ENCODE measurements around the gene CDV3. TPM values are rescaled to one million over a fixed set of nuclear protein-coding genes. Genes with fewer than 3 reads are reported as not detected.
A peak's percentile ranks its signal among the peaks of the same experiment; 100 is the strongest.

The CDV3 gene
- total and polyA plus RNA-seq, 9 of the 15 experiments (the other 6 are each of a cell fraction or from before 2014, with no cell fraction given), result 72.3 to 273 (median 116) TPM

- TF ChIP-seq PKNOX1 (IDR thresholded peaks at IDR 0.05) (peak; percentile 95), NFYB (IDR thresholded peaks at IDR 0.05; ENCODE audit: extremely low read depth, insufficient read length) (peak; percentile 9), MIER1 (IDR thresholded peaks at IDR 0.05; ENCODE audit: low read depth) (no peak), ZNF134 (CRISPR knock-in tag; conservative IDR thresholded peaks at IDR 0.05) (no peak), HINFP (tag; conservative IDR thresholded peaks at IDR 0.05; ENCODE audit: low read depth) (0 out of 2 replicates have a peak, but pooled peaks have one; percentile 22), POLR2B (IDR thresholded peaks at IDR 0.05; ENCODE audit: low read depth, partially characterized antibody) (peak; percentile 77), MTA1 (IDR thresholded peaks at IDR 0.05; ENCODE audit: borderline replicate concordance) (no peak), E2F6 (IDR thresholded peaks at IDR 0.05; ENCODE audit: borderline replicate concordance in 1 of 2, extremely low read depth in 1 of 2, insufficient read depth in 1 of 2, insufficient read length in 1 of 2, low read depth in 1 of 2, low read length in 1 of 2, poor library complexity in 1 of 2, severe bottlenecking in 1 of 2) (peak in 1 of 2 experiments; percentile 52), TBP (optimal IDR thresholded peaks at IDR 0.05; ENCODE audit: low read depth, low read length) (peak; percentile 79), USF1 (CRISPR knock-in tag; IDR thresholded peaks at IDR 0.05) (peak; percentile 52; the same call in 1 of the 2 replicates), CGGBP1 (CRISPR knock-in tag; IDR thresholded peaks at IDR 0.05) (no peak)
- TF ChIP-seq, protein P1, sequence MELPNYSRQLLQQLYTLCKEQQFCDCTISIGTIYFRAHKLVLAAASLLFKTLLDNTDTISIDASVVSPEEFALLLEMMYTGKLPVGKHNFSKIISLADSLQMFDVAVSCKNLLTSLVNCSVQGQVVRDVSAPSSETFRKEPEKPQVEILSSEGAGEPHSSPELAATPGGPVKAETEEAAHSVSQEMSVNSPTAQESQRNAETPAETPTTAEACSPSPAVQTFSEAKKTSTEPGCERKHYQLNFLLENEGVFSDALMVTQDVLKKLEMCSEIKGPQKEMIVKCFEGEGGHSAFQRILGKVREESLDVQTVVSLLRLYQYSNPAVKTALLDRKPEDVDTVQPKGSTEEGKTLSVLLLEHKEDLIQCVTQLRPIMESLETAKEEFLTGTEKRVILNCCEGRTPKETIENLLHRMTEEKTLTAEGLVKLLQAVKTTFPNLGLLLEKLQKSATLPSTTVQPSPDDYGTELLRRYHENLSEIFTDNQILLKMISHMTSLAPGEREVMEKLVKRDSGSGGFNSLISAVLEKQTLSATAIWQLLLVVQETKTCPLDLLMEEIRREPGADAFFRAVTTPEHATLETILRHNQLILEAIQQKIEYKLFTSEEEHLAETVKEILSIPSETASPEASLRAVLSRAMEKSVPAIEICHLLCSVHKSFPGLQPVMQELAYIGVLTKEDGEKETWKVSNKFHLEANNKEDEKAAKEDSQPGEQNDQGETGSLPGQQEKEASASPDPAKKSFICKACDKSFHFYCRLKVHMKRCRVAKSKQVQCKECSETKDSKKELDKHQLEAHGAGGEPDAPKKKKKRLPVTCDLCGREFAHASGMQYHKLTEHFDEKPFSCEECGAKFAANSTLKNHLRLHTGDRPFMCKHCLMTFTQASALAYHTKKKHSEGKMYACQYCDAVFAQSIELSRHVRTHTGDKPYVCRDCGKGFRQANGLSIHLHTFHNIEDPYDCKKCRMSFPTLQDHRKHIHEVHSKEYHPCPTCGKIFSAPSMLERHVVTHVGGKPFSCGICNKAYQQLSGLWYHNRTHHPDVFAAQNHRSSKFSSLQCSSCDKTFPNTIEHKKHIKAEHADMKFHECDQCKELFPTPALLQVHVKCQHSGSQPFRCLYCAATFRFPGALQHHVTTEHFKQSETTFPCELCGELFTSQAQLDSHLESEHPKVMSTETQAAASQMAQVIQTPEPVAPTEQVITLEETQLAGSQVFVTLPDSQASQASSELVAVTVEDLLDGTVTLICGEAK (IDR thresholded peaks at IDR 0.05), result no peak
- TF ChIP-seq, protein P1 (CRISPR knock-in tag; IDR thresholded peaks at IDR 0.05), result no peak
Observed at GRCh38 chr3:133573054-133573628, 345 bp upstream of the CDV3 start (continued).
